NCI-H748 treated with DMSO at 0.1 percent for 48 hours (cell line): Measurements from ENCODE around the gene KCNJ10.
"Not testable (repeated sequence)": the region's sequence is repeated elsewhere in the genome, so short reads cannot be mapped to it uniquely, and the experiment has no call there.

Experiments used
- DNase-seq: peaks from one replicate; lab custom pipeline; 2025; lab: John Stamatoyannopoulos, UW

KCNJ10 gene

GRCh38 chr1:160069460-160070231 is at the start of gene KCNJ10:
Gene KCNJ10, minus strand, starts transcription at chr1:160070160. Its CDS starts 27,628 bp downstream, at chr1:160042532.
- no peak for DNase-seq

- DNase-seq: no peak
Measured at GRCh38 chr1:160118928-160119327, 49.0 kb upstream of the KCNJ10 start.

GRCh38 chr1:160117709-160118183 is 47.8 kb upstream of the KCNJ10 start:
- DNase-seq: no peak

GRCh38 chr1:160117300-160117699 is 47.3 kb upstream of the KCNJ10 start:
- DNase-seq: no peak

- DNase-seq: no peak
Measured at GRCh38 chr1:160116283-160117147, 46.6 kb upstream of the KCNJ10 start.

GRCh38 chr1:160115545-160116282 is 45.8 kb upstream of the KCNJ10 start, which contains the start of gene ATP1A2:
Gene ATP1A2, plus strand, starts transcription at chr1:160115759. Its CDS starts 103 bp downstream, at chr1:160115862.
- DNase-seq: no peak

DNA sequence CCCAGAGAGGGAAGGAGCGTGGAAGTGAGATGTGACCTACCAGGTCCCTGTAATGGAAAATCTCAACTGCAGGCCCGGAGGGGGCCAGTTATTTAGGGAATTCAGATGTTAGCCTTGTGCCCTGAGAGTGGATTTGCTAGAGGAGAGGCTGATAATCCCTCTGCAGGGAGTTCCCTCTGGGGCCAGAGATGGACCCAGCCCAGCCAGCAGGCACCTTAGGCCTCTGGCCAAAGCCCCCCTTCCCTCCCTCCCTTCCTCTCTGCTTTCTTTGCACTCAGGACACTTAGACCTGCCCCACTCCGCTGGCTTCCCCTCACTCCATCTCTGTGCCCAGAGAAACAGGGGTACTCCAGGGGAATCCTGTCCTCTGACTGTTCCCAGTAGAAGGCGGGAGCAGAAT is 44.1 kb upstream of the KCNJ10 start:
- no peak for DNase-seq

DNA sequence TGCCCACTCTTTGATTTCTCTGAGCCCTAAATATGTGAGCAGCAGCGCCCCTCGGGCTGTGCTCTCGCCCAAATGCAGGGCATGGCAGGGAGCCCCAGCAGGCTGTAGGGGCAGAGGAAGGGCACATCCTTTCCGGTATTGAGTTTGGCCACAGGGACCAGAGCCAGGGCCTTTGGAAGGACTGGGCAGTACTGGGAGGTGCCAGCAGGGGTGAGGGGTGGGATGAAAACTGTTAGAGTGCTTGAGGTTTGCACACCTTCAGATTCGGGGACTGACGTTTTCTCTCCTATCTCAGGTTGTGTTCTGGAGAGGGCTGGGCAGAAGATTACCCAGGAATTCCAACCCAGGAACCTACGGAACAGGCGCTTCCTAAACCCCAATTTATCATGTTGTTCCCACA is 43.4 kb upstream of the KCNJ10 start:
- DNase-seq: no peak

GRCh38 chr1:160112357-160112756 is 42.4 kb upstream of the KCNJ10 start:
- DNase-seq: no peak

GRCh38 chr1:160111462-160111861 is 41.5 kb upstream of the KCNJ10 start:
- not testable (repeated sequence) for DNase-seq

DNA sequence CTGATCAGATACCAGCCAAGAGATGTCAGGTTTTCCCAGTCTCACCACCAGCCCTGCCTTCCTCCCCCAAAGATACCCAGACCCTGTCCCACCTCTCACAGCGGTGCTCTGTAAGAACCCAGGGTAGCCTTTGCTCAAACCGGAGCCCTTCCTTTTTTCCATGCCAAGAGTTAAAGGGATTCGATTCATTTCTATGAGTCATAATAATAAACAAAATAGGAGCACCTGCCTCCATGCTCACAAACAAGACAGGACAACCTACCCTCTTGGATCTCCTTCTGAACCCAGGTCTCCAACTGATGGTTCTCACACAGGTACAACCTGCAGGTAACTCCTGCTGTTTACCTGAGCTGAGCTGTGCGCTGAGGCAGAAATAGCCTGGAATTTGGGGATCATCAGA is 39.7 kb upstream of the KCNJ10 start:
- DNase-seq: no peak

DNA sequence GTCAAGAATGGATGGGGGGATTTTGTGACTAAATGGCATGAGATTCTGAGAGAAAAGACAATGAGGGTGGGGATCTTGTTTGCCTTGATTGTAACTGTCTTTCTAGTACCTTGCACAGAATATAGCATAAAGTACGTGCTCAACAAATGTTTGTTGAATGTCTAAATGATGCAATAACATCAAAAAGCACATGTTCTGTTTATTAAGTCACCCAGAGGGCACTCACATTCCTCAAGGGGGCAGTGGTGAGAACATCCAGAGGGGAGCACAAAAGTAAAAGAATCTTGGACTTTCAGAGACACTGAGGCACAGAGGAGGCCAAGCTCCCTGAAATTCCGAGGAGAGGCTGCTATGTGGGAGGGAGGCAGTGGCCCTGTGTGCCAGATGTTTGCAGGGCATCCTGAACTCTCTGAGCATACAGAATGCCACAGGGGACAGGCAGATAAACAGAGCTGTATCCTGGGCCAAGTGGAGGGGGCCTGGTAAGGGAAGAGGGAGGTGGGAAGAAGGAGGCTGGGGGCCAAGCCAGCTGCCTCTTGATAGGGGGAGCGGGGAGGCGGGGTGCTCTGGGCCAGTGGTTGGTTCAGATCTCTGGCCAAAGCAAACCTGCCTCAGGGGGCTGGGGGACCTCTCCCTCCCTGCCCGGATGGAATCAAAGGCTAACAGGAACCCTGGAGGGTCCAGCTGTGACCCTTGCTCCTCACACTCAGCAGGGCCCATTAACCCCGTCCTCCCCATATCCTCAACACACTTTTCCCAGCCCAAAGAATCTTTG is 39.1 kb upstream of the KCNJ10 start:
- no peak for DNase-seq

DNA sequence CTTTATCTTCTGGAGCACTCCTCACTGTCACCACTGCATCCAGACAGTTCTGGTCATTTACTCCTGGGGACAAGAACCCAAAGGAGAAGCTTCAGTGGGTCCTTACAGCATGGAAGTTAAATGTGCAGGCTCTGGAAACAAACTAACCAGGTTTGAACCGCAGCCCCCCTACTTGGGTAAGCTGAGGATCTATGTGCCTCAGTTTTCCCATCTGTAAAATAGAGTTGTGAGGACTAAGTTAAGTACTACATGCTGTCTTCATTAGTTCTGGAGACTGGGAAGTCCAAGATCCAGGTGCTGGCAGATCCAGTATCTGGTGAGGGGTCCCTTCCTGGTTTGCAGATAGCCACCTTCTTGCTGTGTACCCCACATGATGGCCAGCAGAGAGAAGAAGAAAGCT is 37.6 kb upstream of the KCNJ10 start:
- DNase-seq: no peak

- DNase-seq: no peak
Measured at GRCh38 chr1:160105155-160105554, 35.2 kb upstream of the KCNJ10 start.

DNA sequence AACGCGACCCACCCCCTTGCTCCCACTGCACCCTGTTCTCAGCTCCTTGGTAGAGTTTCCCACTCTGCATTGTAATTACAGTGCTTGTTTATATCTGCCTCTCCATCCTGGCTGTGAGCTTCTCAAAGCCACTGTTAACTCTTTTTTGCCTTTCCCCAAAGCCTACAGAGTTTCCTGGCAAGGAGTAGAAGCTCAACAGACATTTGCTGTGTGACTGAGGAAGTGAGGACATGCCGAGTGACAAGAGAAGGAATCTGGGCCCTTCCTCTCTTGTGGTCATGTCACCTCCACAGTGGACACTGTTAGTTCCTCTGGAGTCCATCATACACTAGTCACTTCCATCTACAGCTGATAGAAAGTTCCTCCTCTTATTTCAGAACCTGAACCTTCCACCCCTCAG is 34.5 kb upstream of the KCNJ10 start:
- no peak for DNase-seq

GRCh38 chr1:160103658-160104408 is 33.9 kb upstream of the KCNJ10 start:
- DNase-seq: no peak

DNA sequence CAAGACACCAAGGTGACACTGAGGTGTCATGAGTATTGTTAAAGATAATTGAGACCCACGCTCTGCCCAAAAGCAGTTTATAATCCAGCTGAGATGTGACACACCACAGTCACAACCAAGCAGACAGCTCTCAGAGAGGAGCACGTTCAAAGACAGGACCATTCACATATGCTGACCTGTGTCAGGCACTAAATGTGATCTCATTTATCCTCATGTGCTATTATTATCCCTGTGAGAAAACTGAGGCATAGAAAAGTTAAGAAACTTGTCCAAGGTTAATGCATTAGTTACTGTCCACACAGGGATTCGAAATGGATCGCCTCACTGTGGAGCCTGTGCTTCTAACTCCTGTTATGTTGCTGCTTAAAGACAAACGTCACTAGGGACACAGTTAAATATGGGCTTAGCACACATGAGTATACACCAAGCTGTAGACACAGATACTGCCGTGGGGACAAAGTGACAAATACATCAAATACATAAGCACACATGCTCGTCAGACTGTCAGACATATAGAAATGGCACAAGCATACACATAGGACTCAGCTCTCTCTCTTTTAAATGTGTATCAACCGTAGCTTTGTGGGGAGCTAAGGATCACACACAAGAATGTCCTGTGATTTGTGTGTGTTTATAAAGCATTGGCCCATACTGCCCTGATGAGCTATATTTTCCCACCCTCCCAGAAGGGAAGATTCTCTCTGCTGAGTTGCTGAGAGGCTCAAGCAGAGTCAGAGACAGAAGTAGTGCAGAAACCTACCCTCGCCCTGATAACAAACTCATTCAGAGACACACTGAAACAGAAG is 32.0 kb upstream of the KCNJ10 start:
- DNase-seq: no peak

GRCh38 chr1:160101037-160101716 is 31.2 kb upstream of the KCNJ10 start:
- DNase-seq: peak; percentile 61

DNA sequence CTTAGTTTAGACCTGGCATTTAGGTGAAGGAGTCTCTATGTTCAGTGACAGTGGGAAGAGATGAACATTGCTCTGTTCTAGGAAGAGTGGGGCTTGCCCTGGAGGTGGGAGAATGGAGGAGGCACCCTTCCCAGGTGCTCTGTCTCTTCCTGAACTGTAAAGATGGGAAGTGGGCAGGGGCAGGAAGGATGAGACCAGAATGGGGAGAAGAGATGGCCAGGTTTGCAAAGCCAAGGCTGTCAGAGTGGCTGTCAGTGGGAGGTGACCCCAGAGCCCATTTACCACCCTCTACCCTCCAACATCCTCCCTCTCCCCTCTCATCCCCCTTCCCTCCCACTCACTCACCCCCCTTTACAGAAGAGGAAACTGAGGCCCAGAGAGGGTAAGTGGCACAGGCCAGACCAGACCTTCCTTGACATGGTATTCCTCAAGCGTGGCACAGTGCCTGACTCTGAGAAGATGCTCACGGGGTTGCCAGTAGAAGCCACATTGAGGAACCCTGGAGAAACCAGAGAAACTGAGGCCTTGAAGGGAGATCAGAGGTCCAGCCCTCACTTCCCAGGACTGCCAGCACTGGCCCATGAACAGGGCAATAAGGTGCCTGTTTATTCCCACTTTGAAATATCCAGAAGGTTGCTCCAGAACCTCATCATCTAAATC is 29.9 kb upstream of the KCNJ10 start:
- no peak for DNase-seq
